ENCODE measurements around the gene RFC1.
"Not testable (repeated sequence)": the region's sequence is repeated elsewhere in the genome, so short reads cannot be mapped to it uniquely, and the experiment has no call there.

RFC1 gene

DNA sequence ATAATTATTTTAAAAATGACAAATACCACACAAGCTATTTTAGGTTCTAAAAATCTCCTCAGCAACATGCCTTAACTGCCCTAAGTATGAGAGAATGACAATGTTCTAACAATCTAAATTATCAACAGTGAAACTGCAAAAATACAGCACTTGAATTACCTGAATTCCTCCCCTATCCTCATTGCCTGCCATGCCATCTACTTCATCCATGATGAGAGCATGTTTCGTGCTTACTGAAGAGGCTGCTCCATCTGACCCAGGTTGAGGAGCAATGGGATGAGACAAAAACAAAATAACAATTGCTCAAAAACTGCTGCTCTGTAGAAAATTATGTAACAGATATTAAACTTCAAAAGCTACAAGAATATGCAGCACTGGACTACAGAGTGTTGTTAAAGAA, 63.3 kb downstream of the RFC1 start:
- Mint-ChIP-seq H3K36me3 (peaks cover 77% of the 10 kb centered on the region), H3K4me3 (no peak overlapping the region), H3K4me1 (no peaks in the 10 kb centered on the region), H3K9me3 (no peaks in the 10 kb centered on the region), H3K27me3 (no peaks in the 10 kb centered on the region), H3K27ac (no peak overlapping the region)
- no peak for ATAC-seq

DNA sequence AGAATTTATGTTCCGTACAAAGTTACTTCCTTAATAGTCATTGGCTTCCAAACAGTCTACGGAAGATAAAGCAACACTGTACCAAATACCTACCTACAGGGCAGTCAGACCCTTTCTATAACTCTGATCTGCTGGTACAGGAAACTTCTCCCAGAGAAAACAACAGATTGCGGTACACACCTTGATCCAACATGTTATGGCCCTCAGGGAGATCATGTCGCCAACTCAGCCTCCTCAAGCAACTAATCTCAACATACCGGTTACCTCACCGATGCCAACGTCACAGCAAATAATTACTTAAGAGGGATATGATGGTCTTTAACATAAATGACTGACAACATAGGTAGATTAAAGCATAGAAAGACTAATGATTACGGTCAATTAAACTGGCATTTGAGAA, 70.4 kb downstream of the RFC1 start:
- no peaks in the 10 kb centered on the region for H3K27me3 Mint-ChIP-seq
- ATAC-seq = no peak
- no peaks in the 10 kb centered on the region for H3K4me1 Mint-ChIP-seq
- no peak overlapping the region for H3K4me3 Mint-ChIP-seq
- H3K36me3 Mint-ChIP-seq = peaks cover 79% of the 10 kb centered on the region
- no peak overlapping the region for H3K27ac Mint-ChIP-seq
- H3K9me3 Mint-ChIP-seq = no peaks in the 10 kb centered on the region

DNA sequence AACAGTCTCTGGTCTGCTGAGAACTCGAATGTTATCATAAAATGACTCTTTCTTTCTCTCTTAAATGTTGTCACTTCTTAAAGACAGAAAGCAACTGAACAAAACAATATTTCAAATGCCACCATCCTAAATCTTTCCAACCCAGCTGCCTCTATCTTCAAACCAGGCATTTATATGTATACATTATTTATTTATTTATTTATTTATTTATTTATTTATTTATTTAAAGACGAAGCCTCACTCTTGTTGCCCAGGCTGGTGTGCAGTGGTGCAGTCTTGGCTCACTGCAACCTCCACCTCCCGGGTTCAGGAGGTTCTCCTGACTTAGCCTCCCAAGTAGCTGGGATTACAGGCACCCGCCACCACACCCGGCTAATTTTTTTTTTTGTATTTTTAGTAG, 73.7 kb downstream of the RFC1 start:
- ATAC-seq, H3K27ac Mint-ChIP-seq, H3K4me3 Mint-ChIP-seq, H3K9me3 Mint-ChIP-seq, H3K4me1 Mint-ChIP-seq, H3K27me3 Mint-ChIP-seq: not testable (repeated sequence)
- peaks cover 72% of the 10 kb centered on the region for H3K36me3 Mint-ChIP-seq

DNA sequence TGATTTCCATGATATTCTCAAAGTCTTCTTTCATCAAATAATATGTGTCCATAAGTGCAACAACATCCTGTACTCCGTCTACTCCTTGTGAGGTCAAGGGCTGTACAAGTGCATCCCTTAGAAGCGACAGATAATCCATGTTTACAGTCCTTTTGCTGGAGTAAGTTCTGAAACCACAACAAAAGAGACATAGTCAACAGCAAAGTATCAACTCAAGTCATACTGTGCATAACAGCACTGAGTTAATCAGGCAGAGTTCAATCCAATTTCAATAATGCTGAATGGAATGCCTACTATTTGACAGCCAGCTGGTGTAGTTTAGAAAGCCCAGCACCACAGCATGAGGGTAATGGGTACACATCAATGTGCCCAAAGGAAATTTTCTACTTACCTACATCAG, 74.5 kb downstream of the RFC1 start:
- H3K4me3 Mint-ChIP-seq = no peak overlapping the region
- no peak overlapping the region for H3K27ac Mint-ChIP-seq
- H3K27me3 Mint-ChIP-seq = no peaks in the 10 kb centered on the region
- H3K4me1 Mint-ChIP-seq = no peaks in the 10 kb centered on the region
- H3K9me3 Mint-ChIP-seq = no peaks in the 10 kb centered on the region
- no peak for ATAC-seq
- peaks cover 72% of the 10 kb centered on the region for H3K36me3 Mint-ChIP-seq

DNA sequence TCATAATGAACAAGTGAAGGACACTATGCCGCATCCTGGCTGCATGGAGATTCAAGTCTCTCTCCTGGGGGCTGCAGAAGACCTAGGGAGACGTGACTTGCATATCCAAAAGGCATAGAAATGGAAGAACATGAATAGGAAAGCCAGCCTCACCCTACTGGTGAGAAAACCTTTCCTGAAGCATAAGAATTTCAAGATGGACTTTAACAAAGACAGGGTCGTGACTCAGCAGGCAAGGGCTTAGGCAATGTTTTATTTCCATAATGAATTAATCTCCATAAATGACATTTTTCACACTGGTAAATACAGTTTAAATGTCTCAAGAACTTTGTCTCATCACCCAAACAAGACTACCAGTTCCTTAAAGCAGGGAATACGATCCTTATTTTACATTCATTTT, 78.9 kb downstream of the RFC1 start:
- Mint-ChIP-seq H3K27ac (no peak overlapping the region), H3K4me3 (no peak overlapping the region), H3K27me3 (no peaks in the 10 kb centered on the region), H3K4me1 (no peaks in the 10 kb centered on the region), H3K36me3 (peaks cover 74% of the 10 kb centered on the region), H3K9me3 (no peaks in the 10 kb centered on the region)
- no peak for ATAC-seq

DNA sequence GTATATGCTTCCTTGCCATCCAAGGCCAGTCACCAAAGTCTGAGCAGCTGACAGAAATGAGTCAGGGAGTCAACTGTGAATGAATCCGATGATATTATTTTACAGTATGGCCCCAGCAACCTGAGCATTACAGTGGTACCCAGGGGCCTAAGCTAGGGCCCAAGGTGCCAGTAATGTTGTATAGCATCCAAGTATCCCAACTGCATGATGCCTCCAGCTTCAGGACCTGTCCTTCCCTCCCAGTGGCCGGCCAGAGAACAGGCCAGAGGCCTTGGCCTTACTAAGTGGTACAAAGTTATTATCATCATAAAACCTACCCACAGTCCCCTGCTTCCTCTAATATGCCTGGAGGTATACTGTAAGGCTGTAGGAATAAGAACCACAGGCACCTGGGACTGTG, 79.9 kb downstream of the RFC1 start:
- no peaks in the 10 kb centered on the region for H3K9me3 Mint-ChIP-seq
- H3K4me1 Mint-ChIP-seq = no peaks in the 10 kb centered on the region
- peak overlapping the region; percentile 3 for H3K27ac Mint-ChIP-seq
- no peak overlapping the region for H3K4me3 Mint-ChIP-seq
- H3K27me3 Mint-ChIP-seq = no peaks in the 10 kb centered on the region
- H3K36me3 Mint-ChIP-seq = peaks cover 70% of the 10 kb centered on the region
- no peak for ATAC-seq

DNA sequence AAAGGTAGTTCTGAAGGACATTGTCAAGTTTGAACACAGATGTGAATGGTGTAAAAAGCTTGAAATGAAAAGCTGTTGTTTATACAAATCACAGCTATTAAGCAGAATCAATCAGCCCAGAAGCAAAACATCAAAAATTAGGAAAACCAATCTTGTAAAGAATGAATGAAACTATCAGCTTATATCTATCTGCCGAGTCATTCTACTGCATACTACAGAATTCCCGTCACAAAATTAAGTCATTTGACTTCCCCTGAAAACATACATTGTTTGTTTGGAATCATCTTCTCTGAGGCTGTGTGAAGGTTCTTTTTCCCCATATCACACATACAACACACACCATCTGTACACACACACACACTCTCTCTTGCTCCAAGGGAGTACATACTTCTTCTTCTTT, 80.3 kb downstream of the RFC1 start:
- Mint-ChIP-seq H3K36me3 (peaks cover 68% of the 10 kb centered on the region), H3K27ac (peak overlapping the region; percentile 3), H3K4me3 (no peak overlapping the region), H3K4me1 (no peaks in the 10 kb centered on the region), H3K9me3 (no peaks in the 10 kb centered on the region), H3K27me3 (no peaks in the 10 kb centered on the region)
- ATAC-seq = no peak

DNA sequence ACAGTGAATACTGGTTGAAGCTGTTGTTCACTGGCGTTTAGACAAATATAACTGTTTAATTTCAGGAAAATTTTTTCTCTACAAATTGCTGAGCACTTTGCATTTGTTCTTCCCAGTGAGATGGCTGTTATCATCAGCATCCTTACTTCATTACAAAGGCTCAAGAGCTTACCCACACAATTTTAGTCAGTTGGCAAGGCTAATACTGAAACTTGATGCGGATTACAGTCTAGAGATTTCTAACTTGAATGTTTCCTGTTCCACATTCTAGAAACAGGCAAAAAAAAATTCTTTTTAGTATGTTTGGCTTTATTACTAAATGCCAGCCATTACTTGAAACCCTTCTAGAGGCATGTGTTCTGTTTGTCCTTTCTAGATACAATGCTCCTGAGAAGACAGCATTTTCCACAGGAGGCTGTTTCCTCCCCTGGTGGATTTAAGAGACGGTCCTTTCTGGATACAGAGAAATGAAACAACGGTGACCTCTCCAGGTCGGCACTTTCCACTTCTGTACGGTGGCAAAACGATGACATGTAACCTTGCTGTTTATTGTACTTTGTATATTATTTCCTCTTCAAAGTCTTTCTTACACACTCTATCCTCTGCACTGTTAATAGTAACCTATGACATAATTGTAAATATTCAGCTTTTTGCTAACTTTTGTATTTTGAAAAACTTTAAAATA, 80.9 kb downstream of the RFC1 start:
- no peaks in the 10 kb centered on the region for H3K27me3 Mint-ChIP-seq
- H3K27ac Mint-ChIP-seq = peak overlapping the region; percentile 3
- ATAC-seq = no peak
- no peaks in the 10 kb centered on the region for H3K9me3 Mint-ChIP-seq
- no peak overlapping the region for H3K4me3 Mint-ChIP-seq
- peaks cover 62% of the 10 kb centered on the region for H3K36me3 Mint-ChIP-seq
- no peaks in the 10 kb centered on the region for H3K4me1 Mint-ChIP-seq

DNA sequence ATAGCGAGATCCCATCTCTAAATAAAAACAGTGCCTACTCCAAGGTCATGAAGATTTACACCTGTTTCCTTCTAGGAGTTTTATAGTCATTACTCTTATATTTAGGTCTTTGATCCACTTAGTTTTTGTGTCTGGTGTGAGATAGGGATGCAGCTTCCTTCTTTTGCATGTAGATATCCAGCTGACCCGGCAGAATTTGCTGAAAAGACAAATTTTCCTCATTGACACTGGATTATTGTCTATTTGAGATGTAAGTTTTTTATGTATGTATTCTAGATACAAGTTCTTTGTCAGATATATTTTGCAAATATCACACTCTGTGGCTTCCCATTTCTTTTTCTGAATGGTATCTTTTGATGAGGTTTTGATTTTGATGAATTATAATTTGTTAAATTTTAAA, 85.4 kb downstream of the RFC1 start:
- Mint-ChIP-seq H3K4me1 (no peaks in the 10 kb centered on the region), H3K27ac (no peak overlapping the region), H3K4me3 (no peak overlapping the region), H3K9me3 (no peaks in the 10 kb centered on the region), H3K27me3 (no peaks in the 10 kb centered on the region), H3K36me3 (peaks cover 57% of the 10 kb centered on the region)
- ATAC-seq = no peak

DNA sequence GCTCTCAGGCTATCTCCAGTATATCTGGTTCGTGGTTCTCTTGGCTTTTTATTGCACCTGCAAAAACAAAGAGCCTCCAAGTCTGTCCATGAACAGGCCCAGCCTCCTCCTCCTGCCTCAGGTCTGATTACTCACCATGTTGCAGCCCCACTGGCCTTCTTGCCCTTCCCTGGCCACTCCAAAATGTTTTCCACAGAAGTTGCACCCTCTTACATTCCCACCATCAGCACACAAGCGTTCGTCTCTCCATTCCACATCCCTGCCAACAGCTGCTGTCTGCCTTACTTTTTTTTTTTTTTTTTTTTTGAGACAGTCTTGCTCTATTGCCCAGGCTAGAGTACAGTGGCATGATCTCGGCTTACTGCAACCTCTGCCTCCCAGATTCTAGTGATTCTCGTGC, 86.7 kb downstream of the RFC1 start:
- Mint-ChIP-seq H3K27ac (peak overlapping the region; percentile 7), H3K4me1 (no peaks in the 10 kb centered on the region), H3K4me3 (no peak overlapping the region), H3K27me3 (no peaks in the 10 kb centered on the region), H3K9me3 (no peaks in the 10 kb centered on the region), H3K36me3 (peaks cover 54% of the 10 kb centered on the region)
- ATAC-seq = no peak

DNA sequence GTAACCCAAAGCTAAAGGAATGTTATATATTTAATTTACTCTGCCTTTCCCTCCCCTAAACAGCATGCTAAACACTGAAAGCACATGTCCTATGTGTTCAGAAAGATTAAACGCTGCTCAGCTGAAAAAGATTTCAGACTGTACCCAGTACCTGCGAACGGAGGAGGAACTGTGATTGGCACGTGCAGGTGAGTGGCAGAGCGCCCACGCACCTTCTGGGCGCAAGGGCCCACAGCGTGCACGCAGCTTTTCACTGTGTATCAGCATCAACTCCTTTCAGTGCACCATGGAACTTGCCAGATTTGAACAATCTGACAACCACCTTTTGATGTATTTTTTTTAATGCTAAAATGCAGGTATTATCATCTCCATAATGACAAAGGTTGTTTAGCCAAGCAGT, 87.7 kb downstream of the RFC1 start:
- H3K27ac Mint-ChIP-seq = no peak overlapping the region
- no peaks in the 10 kb centered on the region for H3K4me1 Mint-ChIP-seq
- no peaks in the 10 kb centered on the region for H3K27me3 Mint-ChIP-seq
- H3K9me3 Mint-ChIP-seq = no peaks in the 10 kb centered on the region
- no peak for ATAC-seq
- peaks cover 52% of the 10 kb centered on the region for H3K36me3 Mint-ChIP-seq
- no peak overlapping the region for H3K4me3 Mint-ChIP-seq

DNA sequence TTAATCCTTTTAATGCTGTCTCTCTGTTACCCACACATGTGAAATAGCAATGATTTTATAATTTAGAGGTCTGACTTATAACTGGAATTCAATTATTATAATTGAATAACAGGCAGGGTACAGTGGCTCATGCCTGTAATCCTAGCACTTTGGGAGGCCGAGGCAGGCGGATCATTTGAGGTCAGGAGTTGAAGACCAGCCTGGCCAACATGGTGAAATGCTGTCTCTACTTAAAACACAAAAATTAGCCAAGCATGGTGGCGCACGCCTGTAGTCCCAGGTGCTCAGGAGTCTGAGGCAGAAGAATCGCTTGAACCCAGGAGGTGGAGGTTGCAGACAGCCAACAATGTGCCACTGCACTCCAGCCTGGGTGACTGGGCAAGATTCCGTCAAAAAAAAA, 88.5 kb downstream of the RFC1 start:
- not testable (repeated sequence) for H3K27me3 Mint-ChIP-seq, H3K27ac Mint-ChIP-seq, ATAC-seq, H3K9me3 Mint-ChIP-seq, H3K4me3 Mint-ChIP-seq, H3K4me1 Mint-ChIP-seq
- peaks cover 52% of the 10 kb centered on the region for H3K36me3 Mint-ChIP-seq

DNA sequence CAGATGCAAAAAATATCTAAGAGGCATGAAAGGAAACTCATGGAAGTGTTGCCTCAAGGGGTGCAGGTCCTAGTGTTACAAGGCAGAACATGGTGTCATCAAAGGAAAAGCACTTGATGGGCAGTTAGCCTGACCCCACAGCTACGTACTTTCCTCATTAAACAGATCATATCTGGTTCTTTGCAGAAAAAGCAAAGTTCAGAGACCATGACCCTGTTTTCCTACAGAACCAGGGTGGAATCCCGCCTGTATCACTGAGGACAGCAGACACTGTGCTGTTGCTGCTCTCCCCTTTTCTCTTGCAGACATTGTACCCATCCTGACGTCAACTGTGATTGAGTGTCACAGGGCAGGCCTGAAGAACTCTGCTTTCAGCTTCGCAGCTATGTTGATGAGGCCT, 91.7 kb downstream of the RFC1 start:
- no peak for ATAC-seq
- H3K27ac Mint-ChIP-seq = no peak overlapping the region
- H3K9me3 Mint-ChIP-seq = no peaks in the 10 kb centered on the region
- no peak overlapping the region for H3K4me3 Mint-ChIP-seq
- no peaks in the 10 kb centered on the region for H3K4me1 Mint-ChIP-seq
- H3K27me3 Mint-ChIP-seq = no peaks in the 10 kb centered on the region
- H3K36me3 Mint-ChIP-seq = peaks cover 54% of the 10 kb centered on the region

DNA sequence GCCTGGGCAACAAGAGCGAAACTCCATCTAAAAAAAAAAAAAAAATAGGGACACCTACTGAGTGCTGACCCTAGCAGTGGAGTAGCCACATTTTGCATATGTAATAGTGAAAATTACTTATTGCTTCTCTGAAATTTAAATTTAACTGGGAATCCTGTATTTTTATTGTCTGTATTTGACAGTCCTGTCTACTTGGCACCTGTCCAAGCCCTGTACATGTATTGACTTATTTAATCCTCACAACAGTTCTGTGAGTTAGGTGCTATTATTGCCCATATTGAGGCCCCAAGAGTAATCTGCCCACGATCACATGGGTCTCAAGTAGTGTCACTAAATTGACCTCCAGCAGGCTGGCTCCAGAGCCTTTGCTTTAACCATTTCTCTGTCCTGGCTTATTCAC, 102.3 kb downstream of the RFC1 start:
- no peaks in the 10 kb centered on the region for H3K4me1 Mint-ChIP-seq
- peaks cover 35% of the 10 kb centered on the region for H3K36me3 Mint-ChIP-seq
- H3K27ac Mint-ChIP-seq = no peak overlapping the region
- H3K9me3 Mint-ChIP-seq = no peaks in the 10 kb centered on the region
- no peak overlapping the region for H3K4me3 Mint-ChIP-seq
- no peaks in the 10 kb centered on the region for H3K27me3 Mint-ChIP-seq
- no peak for ATAC-seq

DNA sequence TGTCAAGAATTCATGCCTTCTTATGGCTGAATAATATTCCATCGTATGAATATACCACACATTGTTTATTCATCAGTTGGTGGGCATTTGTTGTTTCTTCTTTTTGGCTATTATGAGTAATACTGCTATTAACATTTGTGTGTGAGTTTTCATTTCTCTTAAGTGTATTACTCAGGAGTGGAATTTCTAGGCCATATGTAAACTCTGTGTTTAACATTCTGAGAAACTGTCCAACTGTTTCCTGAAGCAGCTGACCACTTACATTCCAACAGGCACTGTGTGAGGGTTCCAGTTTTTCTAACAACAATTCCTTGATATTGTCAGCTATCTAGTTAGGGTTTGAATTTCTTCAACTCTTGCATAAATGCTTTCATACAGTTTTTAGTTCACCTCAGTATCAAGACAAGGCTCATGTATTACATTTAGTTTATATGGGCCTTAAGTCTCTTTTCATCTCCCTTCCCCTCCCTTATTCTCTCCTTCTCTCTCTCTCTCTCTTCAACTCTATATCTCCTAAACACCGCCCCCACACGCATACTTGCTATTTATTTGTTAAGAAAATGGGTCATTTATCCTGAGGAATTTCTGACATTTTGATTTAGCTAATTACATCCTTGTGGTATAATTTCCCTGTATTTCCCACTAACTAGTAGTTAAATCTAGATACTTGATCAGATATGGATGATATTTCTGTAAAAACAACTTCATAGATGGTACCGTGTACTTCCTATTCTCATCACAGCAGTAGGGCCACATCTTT, 106.4 kb downstream of the RFC1 start:
- ATAC-seq = no peak
- Mint-ChIP-seq H3K4me3 (no peak overlapping the region), H3K9me3 (no peaks in the 10 kb centered on the region), H3K27ac (no peak overlapping the region), H3K27me3 (no peaks in the 10 kb centered on the region), H3K36me3 (peaks cover 50% of the 10 kb centered on the region), H3K4me1 (no peaks in the 10 kb centered on the region)

DNA sequence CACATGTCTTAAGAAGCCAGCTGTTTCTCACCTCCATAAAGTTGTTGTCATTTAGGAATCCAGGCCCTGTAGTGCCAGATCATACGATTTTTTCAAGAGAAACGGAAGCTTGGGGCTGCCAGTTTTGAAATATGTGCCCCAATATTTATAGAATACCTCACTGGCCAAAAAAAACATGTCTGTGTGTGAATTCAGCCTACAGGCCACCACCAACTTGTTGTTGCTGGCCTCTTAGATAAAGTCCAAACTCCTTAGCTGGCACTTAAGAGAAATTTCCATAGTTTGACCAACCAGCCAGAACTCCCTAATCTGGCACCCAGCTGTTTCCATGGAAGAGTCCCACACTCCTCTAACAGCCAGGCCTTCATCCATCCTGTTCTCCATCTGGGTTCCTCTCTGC, 109.7 kb downstream of the RFC1 start:
- Mint-ChIP-seq H3K4me1 (no peaks in the 10 kb centered on the region), H3K9me3 (no peaks in the 10 kb centered on the region), H3K27ac (no peak overlapping the region)

More for the DNA sequence above, 109.7 kb downstream of the RFC1 start:
- H3K27me3 Mint-ChIP-seq = no peaks in the 10 kb centered on the region
- no peak for ATAC-seq
- no peak overlapping the region for H3K4me3 Mint-ChIP-seq
- H3K36me3 Mint-ChIP-seq = peaks cover 38% of the 10 kb centered on the region

Measured in stimulated activated memory B cell treated with anti-CD40 and anti-IgM and Interleukin-4, amounts not matched to agents 10 μg/mL and 1 μg/mL and 100 μg/mL, for 72 hours (primary cell).